Upper lobe of left lung (tissue), 6 donors: ENCODE data around the gene GPR3. TPM values are rescaled to one million over a fixed set of nuclear protein-coding genes. Genes with fewer than 3 reads are reported as not detected.

Experiments used
- ATAC-seq, 2 donors: fragments of 200-7000 bp; cut with Tn5 transposase; one replicate each; pipeline ENCODE4 v1.9.1; 2022; ENCODE audit warnings: mild to moderate bottlenecking in 2 of 2, moderate library complexity in 2 of 2; ENCODE audit not compliant: low FRiP score in 2 of 2
- DNase-seq, 2 donors: peaks; one replicate each; pipeline ENCODE4 v3.0.0-alpha.2; 2019 to 2020
- H3K27ac ChIP-seq, 4 donors: fragments of 200-600 bp; sonication (generic); one replicate each; pipeline ENCODE4 v1.5.1; 2016 to 2019
- H3K27me3 ChIP-seq, 4 donors: fragments of 200-600 bp; sonication (generic); one replicate each; pipeline ENCODE4 v1.5.1; 2017 to 2019
- H3K36me3 ChIP-seq, 4 donors: fragments of 200-600 bp; sonication (generic); one replicate each; pipeline ENCODE4 v1.5.1; 2016 to 2019
- H3K4me1 ChIP-seq, 4 donors: fragments of 200-600 bp; sonication (generic); one replicate each; pipeline ENCODE4 v1.5.1; 2018 to 2019
- H3K4me3 ChIP-seq, 4 donors: fragments of 200-600 bp; sonication (generic); one replicate each; pipeline ENCODE4 v1.5.1; 2017 to 2019; ENCODE audit warnings: mild to moderate bottlenecking in 2 of 4, moderate library complexity in 1 of 4
- H3K9me3 ChIP-seq, 4 donors: fragments of 200-600 bp; sonication (generic); one replicate each; pipeline ENCODE4 v1.5.1; 2018 to 2019
- CTCF ChIP-seq, 6 experiments: fragments of 450-650 bp in 4 of 6; fragments of 200-600 bp in 2 of 6; sonication (generic) in 2 of 6; IDR thresholded peaks; one replicate each; pipeline ENCODE4 v1.5.1; 2016 to 2019; ENCODE audit warnings: antibody characterized with exemption in 6 of 6
- EP300 ChIP-seq, 4 donors: sonication (generic); formaldehyde crosslinking; IDR thresholded peaks; one replicate each; pipeline ENCODE4 v1.5.1; 2017; ENCODE audit warnings: antibody characterized with exemption in 4 of 4, control low read depth in 2 of 4
- POLR2A ChIP-seq, 4 donors: fragments of 450-650 bp; IDR thresholded peaks; one replicate each; pipeline ENCODE4 v1.5.1; 2016 to 2017; ENCODE audit warnings: antibody characterized with exemption in 4 of 4, mild to moderate bottlenecking in 2 of 4
- POLR2AphosphoS5 ChIP-seq, 2 donors: sonication (generic); formaldehyde crosslinking; IDR thresholded peaks; one replicate each; pipeline ENCODE4 v1.5.1; 2017; ENCODE audit warnings: antibody characterized with exemption in 2 of 2
- WGBS, 2 donors: methylation state at CpG; one replicate each; pipeline ENCODE4 v1.1.5; 2017 to 2018; 5-methylcytosine and 5-hydroxymethylcytosine counted together
- total RNA-seq, 6 donors: library from RNA; depleted of rRNA in 4 of 6; stranded (reverse); fragments of >200 nt in 4 of 6; gene quantifications; one replicate each; pipeline versions ENCODE4 v1.1.0 to v1.2.1, GENCODE V29; 2016 to 2021
- donor health status: DM: no; HTN: no; CAD: no; lungs with moderate emphysema.
- donor health status: DM: no; HTN: yes; CAD: no; lungs with severe emphysema.

The GPR3 gene
- total RNA-seq, 6 donors from 2014 or later, result 0.39 to 1.6 (median 0.76) TPM; not detected in 1

DNA sequence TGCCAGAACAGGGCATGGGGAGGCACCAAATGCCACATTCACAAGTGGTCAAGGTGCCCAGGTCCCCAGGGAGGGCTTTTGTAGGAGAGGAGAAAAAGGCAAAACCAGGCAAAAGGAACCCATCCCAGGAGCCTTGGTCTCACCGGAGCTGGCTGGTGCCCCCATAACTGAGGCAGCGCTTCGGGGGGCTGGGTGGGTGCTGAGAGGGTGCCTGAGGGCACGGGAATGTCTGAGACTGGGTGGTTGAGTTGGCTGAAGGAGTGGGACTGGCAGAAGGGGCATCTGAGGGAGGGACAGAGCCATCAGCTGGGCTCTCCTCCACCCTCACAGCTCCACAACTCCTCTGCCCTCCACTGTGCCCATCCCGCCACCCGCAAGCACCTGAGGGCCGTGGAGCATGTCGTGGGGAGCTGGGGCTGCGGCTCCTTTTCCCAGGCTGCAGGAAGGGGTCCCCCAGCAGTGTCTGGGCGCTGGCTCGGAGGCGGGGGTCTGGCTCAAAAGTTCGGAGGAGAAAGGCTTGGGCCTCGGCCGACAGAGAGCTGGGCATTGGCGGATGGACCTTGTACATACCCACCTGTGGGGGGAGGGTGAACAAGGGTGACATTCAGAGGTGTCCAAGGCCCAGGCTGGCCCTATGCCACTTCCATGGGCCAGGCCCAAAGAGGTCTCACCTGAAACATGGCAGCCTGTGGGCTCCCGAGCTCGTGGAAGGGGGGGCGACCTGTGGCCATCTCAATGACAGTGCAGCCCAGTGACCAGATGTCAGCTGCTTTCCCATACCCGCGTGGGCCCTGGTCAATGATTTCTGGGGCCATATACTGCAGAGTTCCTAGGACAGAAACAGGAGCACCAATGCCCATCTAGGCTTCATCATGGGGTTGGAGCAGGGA lies 34.1 kb upstream of the GPR3 start:
- H3K9me3 ChIP-seq, result no peaks in the 10 kb centered on the region
- H3K4me3 ChIP-seq, result no peak overlapping the region
- DNase-seq (no peak), ATAC-seq (no peak)
- TF ChIP-seq EP300 (IDR thresholded peaks at IDR 0.05), result no peak
- no peak for TF ChIP-seq POLR2A (IDR thresholded peaks at IDR 0.05)
- no peak for TF ChIP-seq POLR2AphosphoS5 (IDR thresholded peaks at IDR 0.05)
- TF ChIP-seq CTCF (IDR thresholded peaks at IDR 0.05), result no peak
- H3K27me3 ChIP-seq, result no peaks in the 10 kb centered on the region
- peaks cover 36 to 100% (median 97%) of the 10 kb centered on the region in 4 donors for H3K36me3 ChIP-seq
- 93 to 97% methylated on average over 16 to 21 of the region's 21 CpGs for WGBS, 2 donors
- peaks cover 5 to 22% (median 21%) of the 10 kb centered on the region in 4 donors for H3K4me1 ChIP-seq
- H3K27ac ChIP-seq, result peak overlapping the region in 1 of 4 donors; percentile 14

- WGBS, 2 donors, result 93 to 98% methylated on average over 5 of the region's 5 CpGs
- Histone ChIP-seq H3K36me3 (peaks cover 38 to 100% (median 97%) of the 10 kb centered on the region in 4 donors), H3K4me1 (peaks cover 6 to 26% (median 22%) of the 10 kb centered on the region in 4 donors), H3K27me3 (no peaks in the 10 kb centered on the region), H3K4me3 (no peak overlapping the region), H3K27ac (no peak overlapping the region), H3K9me3 (no peaks in the 10 kb centered on the region)
- DNase-seq (no peak), ATAC-seq (no peak)
- TF ChIP-seq POLR2A (IDR thresholded peaks at IDR 0.05) (no peak), POLR2AphosphoS5 (IDR thresholded peaks at IDR 0.05) (no peak), CTCF (IDR thresholded peaks at IDR 0.05) (no peak), EP300 (IDR thresholded peaks at IDR 0.05) (no peak)
Observed at GRCh38 chr1:27358928-27359313, 33.5 kb upstream of the GPR3 start.

GRCh38 chr1:27359822-27360158 lies 32.6 kb upstream of the GPR3 start:
- WGBS, 2 donors, result 74 to 82% methylated on average over 6 to 9 of the region's 9 CpGs
- TF ChIP-seq POLR2AphosphoS5 (IDR thresholded peaks at IDR 0.05) (no peak), CTCF (IDR thresholded peaks at IDR 0.05) (no peak), EP300 (IDR thresholded peaks at IDR 0.05) (no peak), POLR2A (IDR thresholded peaks at IDR 0.05) (no peak)
- H3K27ac ChIP-seq, result no peak overlapping the region
- peak overlapping the region in 1 of 4 donors; percentile 42 for H3K4me3 ChIP-seq
- DNase-seq (no peak), ATAC-seq (no peak)
- H3K4me1 ChIP-seq, result peaks cover 14 to 35% (median 30%) of the 10 kb centered on the region in 4 donors
- H3K36me3 ChIP-seq, result peaks cover 41 to 100% (median 95%) of the 10 kb centered on the region in 4 donors
- H3K9me3 ChIP-seq, result no peaks in the 10 kb centered on the region
- H3K27me3 ChIP-seq, result no peaks in the 10 kb centered on the region

DNA sequence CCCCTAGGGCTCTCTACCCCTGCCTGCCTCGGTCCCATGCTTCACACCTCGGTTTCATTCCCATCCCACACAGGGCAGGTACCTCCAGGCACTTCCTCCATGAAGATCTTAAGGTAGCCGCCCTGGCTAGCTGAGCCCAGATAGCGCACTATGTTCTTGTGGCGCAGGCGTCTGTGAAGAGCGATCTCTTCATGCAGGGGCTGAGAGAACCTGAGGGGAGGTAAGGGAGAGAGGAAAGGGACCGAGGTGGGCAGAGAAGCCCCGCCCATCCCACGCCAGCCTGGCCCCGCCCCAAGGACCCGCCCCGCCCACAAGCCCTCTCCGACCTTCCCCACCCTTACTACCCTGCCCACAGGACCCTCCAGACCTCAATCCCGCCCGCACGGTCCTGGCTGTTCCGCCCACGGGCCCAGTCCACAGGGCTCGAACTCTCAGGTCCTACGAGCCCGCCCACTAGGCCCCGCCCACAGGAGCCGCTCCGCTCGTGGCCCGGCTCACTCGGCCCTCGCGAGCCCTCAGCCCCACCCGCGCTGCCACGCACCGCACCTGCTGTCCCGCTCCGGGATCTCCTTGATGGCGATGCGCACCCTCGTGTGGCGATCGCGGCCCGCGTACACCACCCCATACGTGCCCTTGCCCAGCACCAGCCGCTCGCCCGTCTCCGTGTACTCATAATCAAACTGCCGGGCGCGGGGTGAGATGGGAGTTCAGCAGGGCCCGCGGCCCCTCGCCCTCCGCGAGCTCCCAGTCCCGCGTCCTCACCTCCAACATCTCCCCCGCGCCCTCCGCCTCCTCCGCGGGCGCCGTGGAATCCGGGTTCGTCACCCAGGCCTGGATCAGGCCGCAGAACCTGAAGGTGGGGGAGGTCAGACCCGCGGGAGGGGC lies 32.0 kb upstream of the GPR3 start:
- Histone ChIP-seq H3K36me3 (peaks cover 37 to 97% (median 89%) of the 10 kb centered on the region in 4 donors), H3K4me1 (peaks cover 19 to 39% (median 36%) of the 10 kb centered on the region in 4 donors)

DNA sequence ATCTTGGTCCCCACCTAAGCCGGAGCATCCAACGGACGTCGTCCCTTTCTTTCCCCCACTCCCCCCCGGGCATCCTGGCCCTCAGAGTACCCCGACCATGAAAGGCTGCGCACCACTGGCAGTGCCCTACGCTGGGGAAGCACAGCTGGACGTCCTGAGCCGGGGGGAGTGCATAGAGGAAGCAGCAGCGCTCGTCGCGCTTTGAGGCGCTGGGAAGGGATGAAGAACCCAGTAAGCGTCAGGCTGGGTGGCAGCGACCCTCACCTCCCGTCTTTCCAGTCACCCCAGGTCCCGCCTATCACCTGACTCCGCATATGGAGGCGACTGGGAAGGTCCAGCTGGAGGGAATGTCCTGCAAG lies 31.4 kb upstream of the GPR3 start:
- H3K4me3 ChIP-seq, result peak overlapping the region in 1 of 4 donors; percentile 42
- DNase-seq (no peak), ATAC-seq (no peak)
- H3K27ac ChIP-seq, result no peak overlapping the region
- no peaks in the 10 kb centered on the region for H3K9me3 ChIP-seq
- peaks cover 19 to 39% (median 36%) of the 10 kb centered on the region in 4 donors for H3K4me1 ChIP-seq
- no peaks in the 10 kb centered on the region for H3K27me3 ChIP-seq
- no peak for TF ChIP-seq POLR2AphosphoS5 (IDR thresholded peaks at IDR 0.05)
- no peak for TF ChIP-seq CTCF (IDR thresholded peaks at IDR 0.05)
- TF ChIP-seq EP300 (IDR thresholded peaks at IDR 0.05), result no peak
- no peak for TF ChIP-seq POLR2A (IDR thresholded peaks at IDR 0.05)
- H3K36me3 ChIP-seq, result peaks cover 32 to 91% (median 84%) of the 10 kb centered on the region in 4 donors
- WGBS, 2 donors, result 84 to 88% methylated on average over 21 of the region's 21 CpGs

More for the DNA sequence above, 32.0 kb upstream of the GPR3 start:
- no peaks in the 10 kb centered on the region for H3K27me3 ChIP-seq
- ATAC-seq, result no peak
- peak overlapping the region in 1 of 4 donors; percentile 3 for H3K27ac ChIP-seq
- 64 to 70% methylated on average over 58 to 71 of the region's 71 CpGs for WGBS, 2 donors
- DNase-seq, result peak in 1 of 2 donors; percentile 91
- H3K9me3 ChIP-seq, result no peaks in the 10 kb centered on the region
- TF ChIP-seq POLR2A (IDR thresholded peaks at IDR 0.05) (peak in 1 of 4 donors; percentile 5), POLR2AphosphoS5 (IDR thresholded peaks at IDR 0.05) (no peak)
- H3K4me3 ChIP-seq, result peak overlapping the region in 3 of 4 donors; percentile 11 to 42 (median 36)
